Esophagus squamous epithelium (tissue), 4 donors: ENCODE measurements around the gene VIPR2.

ENCODE experiments used
- POLR2A ChIP-seq, 4 donors: fragments of 450-650 bp; IDR thresholded peaks; one replicate each; pipeline ENCODE4 v1.6.1; 2017; ENCODE audit warnings: antibody characterized with exemption in 4 of 4, mild to moderate bottlenecking in 4 of 4, moderate library complexity in 3 of 4
- TF ChIP-seq, protein P1 (sequence below), 6 experiments: fragments of 450-650 bp in 4 of 6; fragments of 200-600 bp in 2 of 6; sonication (generic) in 2 of 6; IDR thresholded peaks; one replicate each; pipeline ENCODE4 v1.5.1; 2016 to 2019; ENCODE audit warnings: antibody characterized with exemption in 6 of 6, mild to moderate bottlenecking in 4 of 6, moderate library complexity in 4 of 6

DNA sequence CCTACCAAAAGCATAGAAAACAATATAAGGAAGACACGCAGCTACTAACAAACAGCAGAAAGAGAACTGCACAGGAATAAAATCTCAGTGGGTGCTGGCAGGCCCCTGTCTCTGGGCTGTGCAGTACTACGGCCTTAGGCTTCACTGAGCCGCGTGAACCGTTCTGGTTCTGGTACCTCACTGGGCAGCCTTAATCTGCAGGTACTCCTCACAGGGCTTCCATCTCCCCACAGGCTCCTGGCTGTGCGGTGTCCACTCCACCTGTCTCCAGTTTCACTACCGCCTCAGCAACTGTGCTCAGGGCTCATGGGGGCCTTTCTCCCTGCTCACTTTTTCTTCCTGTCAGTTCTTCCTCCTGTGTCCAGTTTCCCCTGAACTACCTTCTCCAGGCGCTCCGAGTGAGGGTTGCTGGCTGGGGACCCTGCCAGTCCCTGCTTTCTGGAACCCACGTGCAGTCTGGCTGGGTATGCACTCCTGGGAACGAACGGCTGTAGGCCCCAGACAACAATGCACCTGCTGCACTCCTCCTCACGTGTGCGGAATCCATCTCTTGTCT lies 75.7 kb downstream of the VIPR2 start:
- TF ChIP-seq, protein P1, sequence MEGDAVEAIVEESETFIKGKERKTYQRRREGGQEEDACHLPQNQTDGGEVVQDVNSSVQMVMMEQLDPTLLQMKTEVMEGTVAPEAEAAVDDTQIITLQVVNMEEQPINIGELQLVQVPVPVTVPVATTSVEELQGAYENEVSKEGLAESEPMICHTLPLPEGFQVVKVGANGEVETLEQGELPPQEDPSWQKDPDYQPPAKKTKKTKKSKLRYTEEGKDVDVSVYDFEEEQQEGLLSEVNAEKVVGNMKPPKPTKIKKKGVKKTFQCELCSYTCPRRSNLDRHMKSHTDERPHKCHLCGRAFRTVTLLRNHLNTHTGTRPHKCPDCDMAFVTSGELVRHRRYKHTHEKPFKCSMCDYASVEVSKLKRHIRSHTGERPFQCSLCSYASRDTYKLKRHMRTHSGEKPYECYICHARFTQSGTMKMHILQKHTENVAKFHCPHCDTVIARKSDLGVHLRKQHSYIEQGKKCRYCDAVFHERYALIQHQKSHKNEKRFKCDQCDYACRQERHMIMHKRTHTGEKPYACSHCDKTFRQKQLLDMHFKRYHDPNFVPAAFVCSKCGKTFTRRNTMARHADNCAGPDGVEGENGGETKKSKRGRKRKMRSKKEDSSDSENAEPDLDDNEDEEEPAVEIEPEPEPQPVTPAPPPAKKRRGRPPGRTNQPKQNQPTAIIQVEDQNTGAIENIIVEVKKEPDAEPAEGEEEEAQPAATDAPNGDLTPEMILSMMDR (IDR thresholded peaks at IDR 0.05) = no peak
- no peak for TF ChIP-seq POLR2A (IDR thresholded peaks at IDR 0.05)
